ENCODE measurements around the gene EDIL3. TPM values are rescaled to one million over a fixed set of nuclear protein-coding genes. Genes with fewer than 3 reads are reported as not detected.

The EDIL3 gene
- total RNA-seq, 2 donors from 2014 or later: 2.2 to 17.5 TPM

DNA sequence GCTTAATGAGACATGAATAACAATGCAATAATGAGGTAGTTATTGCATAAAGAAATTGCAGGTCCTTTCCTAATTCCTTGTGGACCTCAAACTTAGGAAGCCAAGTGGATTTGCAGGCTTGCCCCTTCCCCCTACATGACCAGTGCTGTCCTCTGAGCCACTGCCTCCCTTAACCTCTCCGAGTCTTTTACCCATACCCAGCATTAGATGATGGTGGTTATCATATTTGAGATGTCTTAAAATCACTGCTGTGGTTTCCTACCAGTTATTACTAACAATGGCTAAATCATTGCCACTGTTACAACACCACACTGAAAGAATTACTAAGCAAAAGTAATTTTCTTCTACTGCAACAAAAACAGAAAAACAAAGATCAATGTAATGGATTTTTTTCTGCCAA lies 170.8 kb downstream of the EDIL3 start:
- no peak overlapping the region for H3K9ac ChIP-seq (ENCODE audit: extremely low read depth, low read length, poor library complexity, severe bottlenecking)
- H3K4me3 ChIP-seq (ENCODE audit: low read length): no peak overlapping the region
- TF ChIP-seq, protein P1, sequence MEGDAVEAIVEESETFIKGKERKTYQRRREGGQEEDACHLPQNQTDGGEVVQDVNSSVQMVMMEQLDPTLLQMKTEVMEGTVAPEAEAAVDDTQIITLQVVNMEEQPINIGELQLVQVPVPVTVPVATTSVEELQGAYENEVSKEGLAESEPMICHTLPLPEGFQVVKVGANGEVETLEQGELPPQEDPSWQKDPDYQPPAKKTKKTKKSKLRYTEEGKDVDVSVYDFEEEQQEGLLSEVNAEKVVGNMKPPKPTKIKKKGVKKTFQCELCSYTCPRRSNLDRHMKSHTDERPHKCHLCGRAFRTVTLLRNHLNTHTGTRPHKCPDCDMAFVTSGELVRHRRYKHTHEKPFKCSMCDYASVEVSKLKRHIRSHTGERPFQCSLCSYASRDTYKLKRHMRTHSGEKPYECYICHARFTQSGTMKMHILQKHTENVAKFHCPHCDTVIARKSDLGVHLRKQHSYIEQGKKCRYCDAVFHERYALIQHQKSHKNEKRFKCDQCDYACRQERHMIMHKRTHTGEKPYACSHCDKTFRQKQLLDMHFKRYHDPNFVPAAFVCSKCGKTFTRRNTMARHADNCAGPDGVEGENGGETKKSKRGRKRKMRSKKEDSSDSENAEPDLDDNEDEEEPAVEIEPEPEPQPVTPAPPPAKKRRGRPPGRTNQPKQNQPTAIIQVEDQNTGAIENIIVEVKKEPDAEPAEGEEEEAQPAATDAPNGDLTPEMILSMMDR (conservative IDR thresholded peaks at IDR 0.05): no peak
- DNase-seq: no peak
- H3K4me1 ChIP-seq (ENCODE audit: control insufficient read depth, insufficient read depth, low read length): no peaks in the 10 kb centered on the region
- H3K27ac ChIP-seq (ENCODE audit: low read depth, low read length): no peak overlapping the region
- Mint-ChIP-seq H3K27ac (no peak overlapping the region), H3K4me1 (peaks cover 6% of the 10 kb centered on the region), H3K9me3 (peaks cover 1% of the 10 kb centered on the region), H3K4me3 (no peak overlapping the region), H3K36me3 (ENCODE audit: low read depth) (no peaks in the 10 kb centered on the region), H3K27me3 (ENCODE audit: insufficient read depth) (no peaks in the 10 kb centered on the region)
- no peaks in the 10 kb centered on the region for H3K9me3 ChIP-seq (ENCODE audit: control insufficient read depth, low read length)
- no CpG with 5 or more reads among the region's 1 CpG for whole genome bisulfite sequencing, 2 experiments (ENCODE audit: insufficient coverage in 1 of 2, insufficient read length in 1 of 2)
- no peaks in the 10 kb centered on the region for H3K36me3 ChIP-seq (ENCODE audit: control insufficient read depth, insufficient read depth, low read length)
- no peaks in the 10 kb centered on the region for H3K27me3 ChIP-seq (ENCODE audit: control insufficient read depth, insufficient read depth, low read length, poor library complexity, severe bottlenecking)

DNA sequence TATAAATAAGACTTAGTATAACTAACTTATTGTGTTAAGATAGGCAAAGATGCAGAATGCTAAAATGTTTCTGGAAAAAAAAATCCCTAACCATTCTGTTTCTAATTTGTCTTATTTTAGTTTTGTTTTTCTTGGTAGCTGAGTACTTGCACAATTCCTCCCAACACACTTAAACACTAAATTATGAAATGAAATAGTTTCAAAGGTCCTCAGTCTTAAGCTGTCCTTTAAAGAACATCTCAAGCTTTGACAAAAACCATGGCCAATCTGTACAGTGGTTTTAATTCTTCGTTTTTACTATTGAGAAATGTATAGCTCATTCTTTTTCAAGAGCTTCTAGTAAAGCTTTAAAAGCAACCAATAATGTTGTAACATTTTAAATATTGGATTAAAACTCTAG lies 171.5 kb downstream of the EDIL3 start:
- TF ChIP-seq, protein P1 (conservative IDR thresholded peaks at IDR 0.05): no peak
- Histone ChIP-seq H3K4me1 (ENCODE audit: control insufficient read depth, insufficient read depth, low read length) (no peaks in the 10 kb centered on the region), H3K27me3 (ENCODE audit: control insufficient read depth, insufficient read depth, low read length, poor library complexity, severe bottlenecking) (no peaks in the 10 kb centered on the region), H3K27ac (ENCODE audit: low read depth, low read length) (no peak overlapping the region), H3K4me3 (ENCODE audit: low read length) (no peak overlapping the region), H3K36me3 (ENCODE audit: control insufficient read depth, insufficient read depth, low read length) (no peaks in the 10 kb centered on the region), H3K9ac (ENCODE audit: extremely low read depth, low read length, poor library complexity, severe bottlenecking) (no peak overlapping the region), H3K9me3 (ENCODE audit: control insufficient read depth, low read length) (no peaks in the 10 kb centered on the region)
- H3K36me3 Mint-ChIP-seq (ENCODE audit: low read depth): no peaks in the 10 kb centered on the region
- H3K27ac Mint-ChIP-seq: no peak overlapping the region
- H3K4me1 Mint-ChIP-seq: peaks cover under 1% of the 10 kb centered on the region
- H3K4me3 Mint-ChIP-seq: no peak overlapping the region
- peaks cover 1% of the 10 kb centered on the region for H3K9me3 Mint-ChIP-seq
- WGBS, 2 experiments (ENCODE audit: insufficient coverage in 1 of 2, insufficient read length in 1 of 2): 79% methylated on average over 1 of the region's 1 CpG; no CpG with 5 or more reads in 1 of the 2 experiments
- H3K27me3 Mint-ChIP-seq (ENCODE audit: insufficient read depth): no peaks in the 10 kb centered on the region
- DNase-seq: no peak

DNA sequence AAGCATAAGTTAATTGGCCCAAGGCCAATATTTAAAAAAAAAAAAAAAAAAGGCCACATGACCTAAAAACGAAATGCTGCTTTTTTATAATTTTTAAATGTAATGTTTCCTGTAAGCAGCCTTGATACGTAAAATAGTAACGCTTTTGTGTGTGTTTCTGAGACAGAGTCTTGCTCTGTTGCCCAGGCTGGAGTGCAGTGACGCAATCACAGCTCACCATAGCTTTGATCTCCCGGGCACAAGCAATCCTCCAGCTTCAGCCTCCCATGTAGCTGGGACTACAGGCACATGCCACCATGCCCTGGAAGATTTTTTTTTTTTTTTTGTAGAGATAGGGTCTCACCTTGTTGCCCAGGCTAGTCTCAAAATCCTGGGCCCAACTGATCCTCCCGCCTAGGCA lies 179.9 kb downstream of the EDIL3 start:
- DNase-seq: no peak
- Mint-ChIP-seq H3K4me1 (no peaks in the 10 kb centered on the region), H3K27me3 (ENCODE audit: insufficient read depth) (no peaks in the 10 kb centered on the region), H3K4me3 (no peak overlapping the region), H3K27ac (no peak overlapping the region), H3K9me3 (peaks cover 1% of the 10 kb centered on the region), H3K36me3 (ENCODE audit: low read depth) (no peaks in the 10 kb centered on the region)
- Histone ChIP-seq H3K27ac (ENCODE audit: low read depth, low read length) (no peak overlapping the region), H3K4me3 (ENCODE audit: low read length) (no peak overlapping the region), H3K27me3 (ENCODE audit: control insufficient read depth, insufficient read depth, low read length, poor library complexity, severe bottlenecking) (no peaks in the 10 kb centered on the region), H3K4me1 (ENCODE audit: control insufficient read depth, insufficient read depth, low read length) (no peaks in the 10 kb centered on the region), H3K9me3 (ENCODE audit: control insufficient read depth, low read length) (no peaks in the 10 kb centered on the region), H3K36me3 (ENCODE audit: control insufficient read depth, insufficient read depth, low read length) (no peaks in the 10 kb centered on the region), H3K9ac (ENCODE audit: extremely low read depth, low read length, poor library complexity, severe bottlenecking) (no peak overlapping the region)
- TF ChIP-seq, protein P1 (conservative IDR thresholded peaks at IDR 0.05): no peak
- 40 to 83% methylated on average over 1 to 6 of the region's 6 CpGs for WGBS, 2 experiments (ENCODE audit: insufficient coverage in 1 of 2, insufficient read length in 1 of 2)

All from endodermal cell (in vitro differentiated cells).